NCI-H82 treated with DMSO at 0.1 percent for 48 hours (cell line): ENCODE results near the gene ADAM19.

Source experiments
- DNase-seq: peaks from one replicate; lab custom pipeline; 2025; ENCODE audit not compliant: unreplicated experiment; lab: John Stamatoyannopoulos, UW

Gene ADAM19

DNA sequence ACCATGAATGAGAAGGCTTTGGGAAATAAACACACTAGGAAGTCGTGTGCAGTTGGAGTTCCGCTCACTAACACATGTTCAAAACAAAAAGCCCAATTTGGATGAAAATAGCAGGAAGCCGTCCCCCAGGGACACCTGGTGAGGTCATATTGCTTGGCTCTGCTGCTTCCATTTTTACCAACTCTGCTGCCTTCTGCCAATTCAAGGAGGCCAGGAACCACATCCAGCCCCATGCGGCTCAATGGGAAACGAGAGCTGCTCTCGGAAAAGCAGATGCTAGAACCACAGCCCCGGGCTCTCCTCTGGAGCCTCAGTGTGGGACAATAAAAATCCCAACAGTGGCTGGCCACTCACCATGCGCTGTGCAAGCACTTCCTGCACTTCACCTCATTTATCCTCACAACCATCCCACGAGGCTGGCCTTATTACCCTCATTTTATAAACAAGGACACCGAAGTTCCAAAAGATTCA lies 13.4 kb downstream of the ADAM19 start:
- no peak for DNase-seq

DNA sequence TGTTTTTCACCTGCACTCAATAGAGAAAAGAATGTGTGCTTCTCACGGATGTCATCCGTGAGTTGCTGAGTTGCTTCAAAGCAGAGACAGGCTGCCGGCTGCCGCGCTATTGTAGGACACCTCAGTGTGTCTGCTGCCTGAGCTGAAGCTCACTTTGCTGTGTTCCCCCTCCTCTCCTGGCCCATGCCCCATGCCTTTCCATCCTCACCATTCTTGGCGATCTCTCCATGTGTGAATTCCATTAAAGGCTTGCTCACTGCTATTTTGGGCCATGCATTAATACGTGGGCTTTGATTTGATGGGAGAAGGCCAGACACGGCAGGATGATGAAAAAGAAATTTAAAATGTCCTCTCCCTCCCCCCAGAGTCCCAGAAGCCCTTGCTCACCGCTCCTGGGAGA lies 14.5 kb downstream of the ADAM19 start:
- no peak for DNase-seq

- no peak for DNase-seq
Observed at GRCh38 chr5:157559301-157559700, 16.3 kb downstream of the ADAM19 start.

DNA sequence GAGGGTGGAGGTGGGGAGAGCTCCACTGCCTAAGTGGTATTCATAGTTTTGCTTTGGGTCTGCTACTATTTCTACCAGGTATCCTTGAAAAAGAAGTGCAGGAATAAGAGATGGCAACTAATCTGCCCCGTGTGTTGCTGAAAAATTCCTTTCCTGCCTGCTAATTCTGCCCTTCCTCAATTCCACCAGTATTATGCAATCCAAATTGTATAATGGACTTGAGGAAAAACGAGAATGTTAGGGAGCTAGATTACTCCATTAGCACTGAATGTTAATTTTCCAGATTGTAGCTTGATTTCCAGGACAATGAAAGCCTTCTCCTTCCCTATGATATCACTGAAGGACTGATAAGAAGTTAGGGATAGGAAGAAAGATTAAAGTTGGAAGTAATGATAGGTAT lies 16.9 kb downstream of the ADAM19 start:
- DNase-seq: no peak

GRCh38 chr5:157558041-157558595 lies 17.5 kb downstream of the ADAM19 start:
- DNase-seq: peak; percentile 47

GRCh38 chr5:157556615-157557418 lies 18.8 kb downstream of the ADAM19 start:
- DNase-seq: no peak

GRCh38 chr5:157555037-157555640 lies 20.4 kb downstream of the ADAM19 start:
- no peak for DNase-seq

DNA sequence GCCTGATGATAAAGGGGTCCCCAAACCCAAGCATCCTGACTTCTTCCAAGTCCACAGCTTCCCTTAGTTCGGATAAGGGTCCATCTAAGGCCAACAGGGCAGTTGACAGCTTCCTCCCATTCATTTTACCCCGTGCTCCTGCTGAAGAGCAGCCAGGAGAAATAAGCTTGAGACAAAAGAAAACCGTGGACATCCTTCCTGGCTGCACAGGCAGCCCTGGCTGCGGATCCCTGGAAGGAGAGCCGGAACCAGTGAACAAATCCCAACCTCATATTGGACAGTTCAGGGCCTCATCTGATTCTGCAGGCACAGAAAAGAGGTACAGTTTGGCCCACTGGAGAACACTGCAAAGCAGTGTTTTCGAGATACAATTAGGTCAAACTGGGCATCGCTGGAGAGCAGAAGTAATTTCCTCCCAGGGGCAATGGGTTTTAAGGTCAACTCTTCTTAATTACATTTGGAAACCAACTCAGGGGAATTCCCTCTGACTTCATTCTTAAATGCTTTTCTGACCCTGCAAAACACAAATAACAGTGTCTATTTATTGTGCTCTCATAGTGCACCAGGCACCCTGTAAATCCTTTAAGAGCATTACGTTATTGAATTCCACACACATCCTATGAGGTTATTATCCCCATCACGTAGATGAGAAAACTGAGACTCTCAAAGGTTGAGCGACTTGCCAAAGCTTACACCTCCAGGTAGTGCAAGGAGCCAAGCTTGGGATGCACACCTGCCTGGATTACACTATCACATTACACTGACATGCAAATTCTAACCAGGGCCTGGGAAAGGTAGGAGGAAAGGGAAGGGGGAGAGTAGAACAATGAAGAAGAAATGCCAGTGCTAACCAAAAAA lies 21.2 kb downstream of the ADAM19 start:
- no peak for DNase-seq

DNA sequence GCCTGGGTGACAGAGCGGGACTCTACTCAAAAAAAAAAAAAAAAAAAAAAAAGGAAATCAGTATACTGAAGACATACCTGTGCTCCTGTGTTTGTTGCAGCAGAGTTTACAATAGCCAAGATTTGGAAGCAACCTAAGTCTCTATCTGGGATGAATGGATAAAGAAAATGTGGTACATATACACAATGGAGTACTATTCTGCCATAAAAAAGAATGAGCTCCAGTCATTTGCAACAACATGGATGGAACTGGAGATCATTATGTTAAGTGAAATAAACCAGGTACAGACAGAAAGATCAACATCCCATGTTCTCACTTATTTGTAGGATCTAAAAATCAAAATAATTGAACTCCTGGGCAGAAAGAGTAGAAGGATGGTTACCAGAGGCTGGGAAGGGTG lies 22.9 kb downstream of the ADAM19 start:
- DNase-seq: no peak

DNA sequence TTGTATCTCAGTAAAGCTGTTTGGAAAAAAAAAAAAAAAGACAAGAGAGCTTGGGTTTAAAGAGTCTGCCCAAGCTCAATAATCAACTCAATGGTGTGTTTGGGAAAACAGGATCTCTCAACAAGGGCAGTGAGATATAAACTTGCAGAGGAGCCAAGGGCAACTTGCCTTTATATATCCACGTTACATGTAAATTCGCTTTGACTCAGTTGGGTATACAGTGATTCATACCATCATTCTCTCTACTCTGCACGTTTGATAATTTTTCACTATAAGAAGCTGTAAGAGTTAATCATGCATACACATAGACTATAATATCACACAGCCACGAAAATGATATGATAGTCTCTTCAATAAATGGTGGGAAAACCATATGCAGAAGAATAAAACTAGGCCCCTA lies 24.9 kb downstream of the ADAM19 start:
- DNase-seq: no peak

DNA sequence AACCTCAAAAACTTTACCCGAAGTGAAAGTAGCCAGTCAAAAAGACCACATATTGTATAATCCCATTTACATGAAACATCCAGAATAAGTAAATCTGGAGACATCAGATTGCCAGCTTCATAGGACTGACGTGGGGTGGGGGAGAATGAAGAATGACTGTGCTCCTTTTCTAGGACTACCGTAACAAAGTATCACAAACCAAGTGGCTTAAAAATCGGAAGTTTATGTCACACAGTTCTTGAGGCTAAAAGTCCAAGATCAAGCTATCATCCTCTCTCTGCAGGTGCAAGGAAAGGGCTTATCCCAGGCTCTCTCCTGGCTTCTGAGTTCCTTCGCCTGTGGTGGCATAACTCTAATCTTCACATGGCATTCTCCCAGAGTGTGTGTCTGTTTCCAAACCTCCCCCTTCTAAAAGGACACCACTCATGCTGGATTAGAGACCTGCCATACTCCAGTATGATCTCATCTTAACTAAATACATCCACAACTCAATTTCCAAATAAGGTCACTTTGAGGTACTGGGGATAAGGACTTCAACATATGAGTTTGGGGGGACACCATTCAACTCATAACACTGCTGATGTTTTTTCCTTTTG lies 25.5 kb downstream of the ADAM19 start:
- DNase-seq: no peak

- DNase-seq: no peak
Observed at GRCh38 chr5:157549283-157549629, 26.3 kb downstream of the ADAM19 start.

DNA sequence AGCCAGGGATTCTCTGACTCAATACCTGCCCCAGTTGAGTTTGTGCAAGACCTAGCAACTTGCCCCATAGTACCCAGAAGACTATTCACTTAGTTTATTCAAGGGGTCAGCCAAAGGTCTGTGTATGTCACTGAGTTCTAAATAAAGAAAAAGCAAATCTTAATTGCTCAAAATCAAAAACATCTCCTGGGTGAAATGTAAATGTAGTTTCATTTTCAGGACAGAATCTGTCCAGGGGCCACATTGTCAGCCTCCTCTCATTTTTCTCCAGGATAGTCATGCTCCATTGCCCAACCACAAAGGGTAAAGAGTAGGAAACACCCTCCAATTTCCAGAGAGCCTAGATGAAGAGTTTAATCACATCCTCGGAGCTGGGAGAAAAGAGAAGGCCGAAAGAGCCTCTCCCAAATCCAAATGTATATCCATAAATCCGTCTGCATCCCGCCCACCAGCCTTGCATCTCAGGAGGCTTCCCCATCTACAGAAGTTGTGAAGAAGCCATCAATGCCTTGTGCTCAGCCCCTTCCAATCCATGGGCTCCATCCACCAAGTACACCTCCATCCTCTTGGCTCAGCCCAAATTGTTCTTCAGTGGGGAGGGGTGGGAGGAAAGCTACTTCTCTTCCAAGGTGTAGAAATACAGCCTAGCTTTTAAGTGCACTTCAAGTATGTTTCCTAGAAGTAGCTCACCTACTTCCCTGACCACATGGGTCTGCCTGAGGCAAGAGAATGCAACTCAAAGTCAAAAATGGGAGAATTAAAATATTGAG lies 26.9 kb downstream of the ADAM19 start:
- DNase-seq: no peak

- no peak for DNase-seq
Observed at GRCh38 chr5:157547941-157548512, 27.5 kb downstream of the ADAM19 start.

- no peak for DNase-seq
Observed at GRCh38 chr5:157546456-157547100, 29.0 kb downstream of the ADAM19 start.

GRCh38 chr5:157545610-157546310 lies 29.8 kb downstream of the ADAM19 start:
- DNase-seq: no peak

GRCh38 chr5:157544623-157544989 lies 31.0 kb downstream of the ADAM19 start:
- DNase-seq: no peak

- no peak for DNase-seq
Observed at GRCh38 chr5:157543825-157544622, 31.6 kb downstream of the ADAM19 start.
